Heart left ventricle (tissue), 13 donors: ENCODE measurements around the gene KRTAP4-9.
"Not testable (repeated sequence)": the region's sequence is repeated elsewhere in the genome, so short reads cannot be mapped to it uniquely, and the experiment has no call there.

Source experiments
- CTCF ChIP-seq, 12 donors: fragments of 200-600 bp; sonication (generic) in 4 of 12; IDR thresholded peaks; one replicate each; pipeline versions ENCODE4 v1.5.0 to v1.8.0; 2018 to 2022; ENCODE audit warnings: antibody characterized with exemption in 12 of 12, mild to moderate bottlenecking in 5 of 12
- POLR2A ChIP-seq, 2 donors: fragments of 450-650 bp; IDR thresholded peaks; one replicate each; pipeline ENCODE4 v1.6.1; 2017; ENCODE audit warnings: antibody characterized with exemption in 2 of 2, mild to moderate bottlenecking in 2 of 2, moderate library complexity in 2 of 2
- donor health status: ischemic (EF 13 %, LVEDD 7.1; RV severe dilation, severe dysfunction).
- donor health status: DM: no; HTN: yes; CAD: no.
- donor health status: DM: no; HTN: no; CAD: no.
- donor health status: ischemic (EF 25% LVEDD 6.9; RV normal size, moderate dysfunction).
- donor health status: ischemic (EF 25% LVEDD 5.7; RV mildly dilated, moderate dysfunction).
- donor health status: ischemic (EF 35%, LVEDD 5.7; RV mildly dilated, moderate dysfunction).
- donor health status: nonischemic (EF 11% LVEDD 7.7; RV severe dilation, severe dysfunction).
- donor health status: DM: yes; HTN: yes; CAD: no.
- donor health status: PGD.
- donor health status: ischemic (EF 29% LVEDD 5.4; RV normal size, mild dysfunction).
- donor health status: nonischemic (EF 23%, LVEDD 6.1; RV moderate dilation, normal function).

GRCh38 chr17:41117846-41118386 is 12.7 kb downstream of the KRTAP4-9 start, which contains the start of gene KRTAP4-11:
- not testable (repeated sequence) for TF ChIP-seq CTCF, POLR2A (IDR thresholded peaks at IDR 0.05)
